Tibial nerve (tissue), 3 donors: ENCODE results near the gene RIPPLY3.

Experiments
- CTCF ChIP-seq, 5 experiments: fragments of 200-600 bp in 3 of 5; fragments of 450-650 bp in 2 of 5; sonication (generic) in 3 of 5; IDR thresholded peaks; one replicate each; pipeline ENCODE4 v1.5.1; 2016 to 2019; ENCODE audit warnings: antibody characterized with exemption in 5 of 5, mild to moderate bottlenecking in 3 of 5, moderate library complexity in 2 of 5
- POLR2A ChIP-seq, 2 donors: fragments of 450-650 bp; IDR thresholded peaks; one replicate each; pipeline ENCODE4 v1.6.1; 2017; ENCODE audit warnings: antibody characterized with exemption in 2 of 2, mild to moderate bottlenecking in 2 of 2, moderate library complexity in 2 of 2

DNA sequence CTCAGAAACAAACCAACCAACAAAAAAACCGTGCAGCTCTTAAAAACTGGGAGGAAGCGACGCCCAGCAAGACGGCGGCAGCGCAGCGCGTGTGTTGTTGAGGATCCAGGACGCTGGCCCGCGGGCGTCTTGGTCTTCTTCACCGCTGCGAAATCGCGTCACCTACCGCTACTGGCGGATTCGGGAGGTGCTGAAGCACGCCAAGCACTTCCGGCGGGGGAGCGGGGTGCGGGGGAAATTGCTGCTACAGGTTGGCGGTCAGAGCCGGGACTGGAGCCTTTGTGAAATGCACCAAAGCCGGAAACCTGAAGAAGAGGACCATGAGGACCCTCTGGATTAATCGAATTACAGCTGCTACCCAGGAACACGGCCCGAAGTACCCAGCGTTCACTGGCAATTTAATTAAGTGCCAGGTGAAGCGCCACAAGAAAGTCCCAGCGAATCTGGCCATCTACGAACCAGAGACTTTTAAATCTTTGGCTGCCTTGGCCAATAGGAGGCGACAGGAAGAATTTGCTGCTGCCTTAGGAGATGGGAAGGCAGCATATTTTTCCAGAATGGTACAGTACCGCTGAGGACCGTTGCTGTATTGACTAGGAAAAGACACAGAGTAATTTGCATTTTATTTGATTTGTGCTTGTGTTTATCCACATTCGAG, 11.9 kb upstream of the RIPPLY3 start:
- TF ChIP-seq CTCF (IDR thresholded peaks at IDR 0.05) = no peak
- no peak for TF ChIP-seq POLR2A (IDR thresholded peaks at IDR 0.05)
